ENCODE results near the gene UNC119B. TPM values are rescaled to one million over a fixed set of nuclear protein-coding genes. Genes with fewer than 3 reads are reported as not detected.

Gene UNC119B
- total RNA-seq, 4 donors from 2014 or later, result 9.8 to 25.4 (median 21.5) TPM

DNA sequence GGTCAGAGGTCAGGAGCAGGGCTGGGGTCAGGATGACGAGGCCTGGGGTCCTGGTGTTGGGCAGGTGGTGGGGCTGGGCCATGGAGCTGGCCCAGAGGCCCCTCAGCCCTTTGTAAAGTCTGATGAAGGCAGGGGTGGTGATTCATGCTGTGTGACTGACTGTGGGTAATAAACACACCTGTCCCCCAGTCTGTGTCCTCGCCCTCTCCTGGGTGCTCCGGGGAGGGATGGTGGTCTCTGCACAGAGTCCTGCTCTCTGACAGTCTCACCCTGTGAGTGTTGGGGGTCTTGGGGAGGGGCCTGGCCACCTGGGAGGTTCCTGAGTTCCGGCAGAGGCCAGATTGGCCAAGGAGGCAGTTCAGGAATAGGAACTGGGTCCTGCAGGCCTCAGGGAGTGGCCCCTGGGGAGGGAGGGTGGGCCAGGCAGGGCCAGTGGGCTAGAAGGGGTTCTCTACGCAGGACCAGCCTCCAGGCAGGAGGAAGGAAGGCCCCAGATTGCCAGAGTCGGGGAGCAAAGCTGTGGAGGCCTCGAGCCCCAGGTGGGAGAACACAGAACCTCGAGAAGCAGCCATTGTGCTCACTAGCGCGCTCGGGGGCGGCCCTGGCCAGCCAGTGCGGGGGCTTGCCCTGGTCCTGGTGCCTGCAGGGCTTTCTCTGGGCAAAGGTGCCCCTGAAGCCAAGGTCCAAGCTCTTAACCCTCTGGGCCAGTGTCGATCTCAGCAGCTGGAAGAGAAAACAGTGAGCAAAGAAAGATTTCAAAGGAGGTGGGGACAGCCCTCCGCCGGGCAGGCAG is 29.8 kb downstream of the UNC119B start:
- intact Hi-C loops (cut with DNase I; ENCODE audit: low total_unique reads), result no loop called here
- no peak overlapping the region for H3K4me3 ChIP-seq
- no peaks in the 10 kb centered on the region for H3K4me1 ChIP-seq
- peaks cover 0 to 18% (median 0%) of the 10 kb centered on the region in 4 donors for H3K36me3 ChIP-seq
- TF ChIP-seq POLR2A (IDR thresholded peaks at IDR 0.05) (no peak), POLR2AphosphoS5 (IDR thresholded peaks at IDR 0.05) (no peak), EP300 (IDR thresholded peaks at IDR 0.05; ENCODE audit: low read depth) (no peak)
- TF ChIP-seq, protein P1, sequence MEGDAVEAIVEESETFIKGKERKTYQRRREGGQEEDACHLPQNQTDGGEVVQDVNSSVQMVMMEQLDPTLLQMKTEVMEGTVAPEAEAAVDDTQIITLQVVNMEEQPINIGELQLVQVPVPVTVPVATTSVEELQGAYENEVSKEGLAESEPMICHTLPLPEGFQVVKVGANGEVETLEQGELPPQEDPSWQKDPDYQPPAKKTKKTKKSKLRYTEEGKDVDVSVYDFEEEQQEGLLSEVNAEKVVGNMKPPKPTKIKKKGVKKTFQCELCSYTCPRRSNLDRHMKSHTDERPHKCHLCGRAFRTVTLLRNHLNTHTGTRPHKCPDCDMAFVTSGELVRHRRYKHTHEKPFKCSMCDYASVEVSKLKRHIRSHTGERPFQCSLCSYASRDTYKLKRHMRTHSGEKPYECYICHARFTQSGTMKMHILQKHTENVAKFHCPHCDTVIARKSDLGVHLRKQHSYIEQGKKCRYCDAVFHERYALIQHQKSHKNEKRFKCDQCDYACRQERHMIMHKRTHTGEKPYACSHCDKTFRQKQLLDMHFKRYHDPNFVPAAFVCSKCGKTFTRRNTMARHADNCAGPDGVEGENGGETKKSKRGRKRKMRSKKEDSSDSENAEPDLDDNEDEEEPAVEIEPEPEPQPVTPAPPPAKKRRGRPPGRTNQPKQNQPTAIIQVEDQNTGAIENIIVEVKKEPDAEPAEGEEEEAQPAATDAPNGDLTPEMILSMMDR (IDR thresholded peaks at IDR 0.05), result no peak
- in situ Hi-C loops (cut with MboI; ENCODE audit: low pct_ligation_motif_present in 1 of 4, low pct_unique_long_range_greater_than_20kb in 1 of 4, low sequenced_read_pairs in 3 of 4), result no loop called here
- DNase-seq, result no peak
- no peak overlapping the region for H3K27ac ChIP-seq
- H3K9me3 ChIP-seq, result no peaks in the 10 kb centered on the region
- 91% methylated on average over 16 of the region's 16 CpGs; no CpG with 5 or more reads in 1 of the 2 donors for WGBS, 2 donors (ENCODE audit: low coverage in 1 of 2)
- H3K27me3 ChIP-seq, result no peaks in the 10 kb centered on the region

DNA sequence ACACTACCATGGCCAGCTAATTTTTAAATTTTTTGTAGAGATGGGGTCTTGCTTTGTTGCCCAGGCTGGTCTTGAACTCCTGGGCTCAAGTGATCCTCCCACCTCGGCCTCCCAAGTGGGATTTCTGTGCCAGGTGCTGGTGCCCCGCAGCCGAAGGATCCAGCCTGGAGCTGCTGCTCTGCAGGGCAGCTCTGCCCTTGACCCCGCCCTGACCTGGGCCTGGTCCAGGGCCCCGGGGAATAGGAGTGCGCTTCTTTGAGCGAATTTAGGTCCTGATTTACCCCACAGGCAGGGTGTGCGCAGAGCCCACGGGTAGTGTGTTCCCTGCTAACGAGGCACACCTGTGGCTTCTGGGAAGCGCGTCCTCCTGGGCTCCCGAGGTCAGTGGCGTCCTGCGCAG is 30.6 kb downstream of the UNC119B start:
- no peaks in the 10 kb centered on the region for H3K4me1 ChIP-seq
- in situ Hi-C loops (cut with MboI; ENCODE audit: low pct_ligation_motif_present in 1 of 4, low pct_unique_long_range_greater_than_20kb in 1 of 4, low sequenced_read_pairs in 3 of 4), result no loop called here

DNA sequence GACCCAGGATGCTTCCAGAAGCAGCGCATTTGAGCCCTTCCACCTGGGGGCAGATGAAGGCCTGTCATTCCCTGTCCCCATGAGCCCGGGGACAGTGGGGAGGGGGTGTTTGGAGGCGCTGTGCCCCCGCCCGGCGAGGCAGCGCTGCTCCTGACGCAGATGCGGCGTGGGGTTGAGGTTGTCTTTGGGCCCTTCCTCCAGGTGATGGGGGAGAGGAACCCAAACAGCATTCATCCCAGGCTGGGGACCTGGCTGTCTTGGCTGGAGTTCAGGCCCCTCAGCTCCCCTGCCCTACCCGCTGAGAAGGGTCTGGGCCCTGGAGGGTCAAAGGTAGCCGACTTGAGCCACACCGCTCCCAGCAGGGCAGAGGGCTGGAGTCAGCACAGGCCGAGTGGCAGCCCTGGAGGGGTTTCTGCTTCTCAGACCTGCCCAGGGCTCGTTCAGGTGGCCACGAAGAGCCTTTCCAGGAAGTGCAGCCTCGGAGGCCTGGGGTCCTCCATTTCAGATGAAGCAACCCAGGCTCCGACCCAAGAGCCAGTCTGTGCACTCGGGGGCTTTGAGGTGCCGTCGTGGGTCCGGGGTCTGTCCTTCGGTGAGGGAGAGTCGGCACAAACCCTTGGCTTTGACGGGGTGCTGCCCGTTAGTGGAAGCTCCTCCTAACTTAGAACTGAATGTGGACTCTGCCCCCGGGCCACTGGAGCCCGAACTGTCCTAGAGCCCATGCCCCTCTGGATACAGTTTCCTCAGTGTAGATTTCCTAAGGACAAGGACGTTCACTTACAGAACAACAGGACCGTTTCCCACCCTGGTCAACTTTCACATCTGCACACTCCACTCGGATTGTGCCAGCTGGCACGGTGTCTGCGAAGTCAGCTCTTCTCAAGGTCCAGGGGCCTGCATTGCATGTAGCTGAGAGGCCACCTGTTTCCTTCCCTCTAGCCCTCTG is 31.5 kb downstream of the UNC119B start:
- Histone ChIP-seq H3K27ac (no peak overlapping the region), H3K4me3 (no peak overlapping the region), H3K27me3 (no peaks in the 10 kb centered on the region), H3K4me1 (no peaks in the 10 kb centered on the region), H3K36me3 (peaks cover 0 to 18% (median 0%) of the 10 kb centered on the region in 4 donors), H3K9me3 (no peaks in the 10 kb centered on the region)
- intact Hi-C loops (cut with DNase I; ENCODE audit: low total_unique reads) (no loop called here), in situ Hi-C loops (cut with MboI; ENCODE audit: low pct_ligation_motif_present in 1 of 4, low pct_unique_long_range_greater_than_20kb in 1 of 4, low sequenced_read_pairs in 3 of 4) (no loop called here)
- TF ChIP-seq POLR2AphosphoS5 (IDR thresholded peaks at IDR 0.05) (no peak), EP300 (IDR thresholded peaks at IDR 0.05; ENCODE audit: low read depth) (no peak), POLR2A (IDR thresholded peaks at IDR 0.05) (no peak)
- TF ChIP-seq, protein P1 (IDR thresholded peaks at IDR 0.05), result no peak
- no peak for DNase-seq
- 84% methylated on average over 15 of the region's 33 CpGs; no CpG with 5 or more reads in 1 of the 2 donors for WGBS, 2 donors (ENCODE audit: low coverage in 1 of 2)

More for the DNA sequence above, 30.6 kb downstream of the UNC119B start:
- no peak overlapping the region for H3K4me3 ChIP-seq
- H3K9me3 ChIP-seq, result no peaks in the 10 kb centered on the region
- intact Hi-C loops (cut with DNase I; ENCODE audit: low total_unique reads), result no loop called here
- TF ChIP-seq EP300 (IDR thresholded peaks at IDR 0.05; ENCODE audit: low read depth) (no peak), POLR2A (IDR thresholded peaks at IDR 0.05) (no peak), POLR2AphosphoS5 (IDR thresholded peaks at IDR 0.05) (no peak)
- TF ChIP-seq, protein P1 (IDR thresholded peaks at IDR 0.05), result no peak
- no peaks in the 10 kb centered on the region for H3K27me3 ChIP-seq
- 94% methylated on average over 15 of the region's 15 CpGs; no CpG with 5 or more reads in 1 of the 2 donors for WGBS, 2 donors (ENCODE audit: low coverage in 1 of 2)
- peaks cover 0 to 18% (median 0%) of the 10 kb centered on the region in 4 donors for H3K36me3 ChIP-seq
- H3K27ac ChIP-seq, result no peak overlapping the region
- DNase-seq, result no peak

DNA sequence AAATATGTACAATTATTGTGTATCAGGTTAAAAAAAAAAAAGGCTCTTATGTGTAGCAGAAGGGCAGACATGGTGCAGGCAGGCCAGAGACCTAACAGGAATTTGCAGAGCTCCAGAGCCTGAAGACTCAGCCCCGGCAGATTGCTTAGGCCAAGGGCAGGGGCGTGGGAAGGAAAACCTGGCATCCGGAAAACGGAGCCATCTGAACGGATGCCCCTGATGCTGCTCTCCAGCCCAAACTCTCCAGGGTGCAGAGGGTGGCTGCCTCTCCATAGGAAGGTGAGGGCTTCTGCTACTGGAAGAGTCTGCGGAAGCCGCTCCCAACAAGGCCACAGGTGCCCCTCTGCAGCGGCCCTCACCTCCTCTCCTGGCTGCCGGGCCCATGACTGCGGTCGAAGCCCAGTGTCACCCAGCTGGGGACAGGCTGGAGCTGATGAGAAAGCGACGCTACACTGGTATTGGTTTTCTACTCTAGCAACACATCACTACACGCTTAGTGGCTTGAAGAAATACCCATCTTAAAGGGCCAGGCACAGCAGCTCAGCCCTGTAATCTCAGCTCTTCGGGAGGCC is 34.8 kb downstream of the UNC119B start:
- Histone ChIP-seq H3K4me1 (no peaks in the 10 kb centered on the region), H3K27ac (no peak overlapping the region), H3K4me3 (no peak overlapping the region), H3K27me3 (no peaks in the 10 kb centered on the region), H3K9me3 (no peaks in the 10 kb centered on the region), H3K36me3 (no peaks in the 10 kb centered on the region)
- DNase-seq, result no peak
- WGBS, 2 donors (ENCODE audit: low coverage in 1 of 2), result 93 to 94% methylated on average over 3 to 13 of the region's 15 CpGs
- no peak for TF ChIP-seq EP300 (IDR thresholded peaks at IDR 0.05; ENCODE audit: low read depth)
- TF ChIP-seq POLR2AphosphoS5 (IDR thresholded peaks at IDR 0.05), result no peak
- no peak for TF ChIP-seq POLR2A (IDR thresholded peaks at IDR 0.05)
- TF ChIP-seq, protein P1 (IDR thresholded peaks at IDR 0.05), result no peak
- in situ Hi-C loops (cut with MboI; ENCODE audit: low pct_ligation_motif_present in 1 of 4, low pct_unique_long_range_greater_than_20kb in 1 of 4, low sequenced_read_pairs in 3 of 4), result no loop called here
- intact Hi-C loops (cut with DNase I; ENCODE audit: low total_unique reads), result no loop called here
